HepG2 (cell line): ENCODE measurements around the gene ARHGAP9. TPM values are rescaled to one million over a fixed set of nuclear protein-coding genes. Genes with fewer than 3 reads are reported as not detected.

Experiments
- ATAD3A ChIP-seq: sonication (generic); formaldehyde crosslinking; IDR thresholded peaks from 2 replicates; pipeline ENCODE4 v1.4.0; 2020; ENCODE audit warnings: missing genetic modification reagents
- EED ChIP-seq: sonication (generic); formaldehyde crosslinking; IDR thresholded peaks from 2 replicates; pipeline ENCODE4 v1.5.0; 2020; ENCODE audit warnings: mild to moderate bottlenecking, missing genetic modification reagents
- FOXP1 ChIP-seq, 2 experiments: fragments of 450-650 bp in 1 of 2; IDR thresholded peaks; 2 replicates each; pipeline ENCODE4 v1.6.1; 2017 to 2018; ENCODE audit warnings: antibody characterized with exemption in 1 of 2
- HNRNPLL ChIP-seq: fragments of 200-400 bp; formaldehyde crosslinking; IDR thresholded peaks from 2 replicates; pipeline ENCODE4 v1.6.1; 2017; ENCODE audit warnings: mild to moderate bottlenecking, low read depth, low read length; ENCODE audit not compliant: poor library complexity, severe bottlenecking
- MAFG ChIP-seq: sonication (generic); formaldehyde crosslinking; IDR thresholded peaks from 2 replicates; pipeline ENCODE4 v1.5.1; 2020; ENCODE audit warnings: mild to moderate bottlenecking, missing genetic modification reagents
- MED1 ChIP-seq: sonication (generic); formaldehyde crosslinking; IDR thresholded peaks from 2 replicates; pipeline ENCODE4 v1.4.0; 2020; ENCODE audit warnings: missing genetic modification reagents
- MIXL1 ChIP-seq: IDR thresholded peaks from 2 replicates; pipeline ENCODE4 v1.6.1; 2016
- MTA3 ChIP-seq: sonication (generic); formaldehyde crosslinking; IDR thresholded peaks from 2 replicates; pipeline ENCODE4 v1.4.0; 2020; ENCODE audit warnings: missing genetic modification reagents
- MTF2 ChIP-seq: sonication (generic); formaldehyde crosslinking; IDR thresholded peaks from 2 replicates; pipeline ENCODE4 v1.5.0; 2020; ENCODE audit warnings: missing genetic modification reagents, borderline replicate concordance
- PCBP2 ChIP-seq: fragments of 200-400 bp; formaldehyde crosslinking; optimal IDR thresholded peaks from 2 replicates; pipeline ENCODE3; 2018; ENCODE audit warnings: low read length, low read depth; ENCODE audit not compliant: poor library complexity, severe bottlenecking
- RAD21 ChIP-seq: fragments of 450-650 bp; formaldehyde crosslinking; IDR thresholded peaks from 2 replicates; pipeline ENCODE4 v1.5.0; 2020; ENCODE audit warnings: mild to moderate bottlenecking
- SP4 ChIP-seq: sonication (generic); formaldehyde crosslinking; IDR thresholded peaks from 2 replicates; pipeline ENCODE4 v1.8.1; 2023; ENCODE audit warnings: mild to moderate bottlenecking, missing genetic modification reagents
- TBL1XR1 ChIP-seq: fragments of 150-350 bp; IDR thresholded peaks from 2 replicates; pipeline ENCODE4 v1.6.1; 2014; ENCODE audit warnings: borderline replicate concordance, low read length; ENCODE audit not compliant: partially characterized antibody
- ZBTB21 ChIP-seq: sonication (generic); formaldehyde crosslinking; IDR thresholded peaks from 2 replicates; pipeline ENCODE4 v1.4.0; 2020; ENCODE audit warnings: missing genetic modification reagents
- ZFP36L2 ChIP-seq: sonication (generic); formaldehyde crosslinking; IDR thresholded peaks from 2 replicates; pipeline ENCODE4 v1.4.0; 2020; ENCODE audit warnings: missing genetic modification reagents
- ZFP62 ChIP-seq: sonication (generic); formaldehyde crosslinking; IDR thresholded peaks from 2 replicates; pipeline ENCODE4 v1.4.0; 2020; ENCODE audit warnings: missing genetic modification reagents
- ZNF121 ChIP-seq: sonication (generic); formaldehyde crosslinking; IDR thresholded peaks from 2 replicates; pipeline ENCODE4 v1.5.0; 2020; ENCODE audit warnings: mild to moderate bottlenecking, missing genetic modification reagents
- ZNF430 ChIP-seq: sonication (generic); formaldehyde crosslinking; IDR thresholded peaks from 2 replicates; pipeline ENCODE4 v1.9.0; 2021; ENCODE audit warnings: mild to moderate bottlenecking, missing genetic modification reagents
- ZNF660 ChIP-seq: sonication (generic); formaldehyde crosslinking; IDR thresholded peaks from 2 replicates; pipeline ENCODE4 v1.5.1; 2020; ENCODE audit warnings: mild to moderate bottlenecking, low read depth, missing genetic modification reagents, borderline replicate concordance
- ZNF709 ChIP-seq: sonication (generic); formaldehyde crosslinking; IDR thresholded peaks from 2 replicates; pipeline ENCODE4 v1.5.0; 2020; ENCODE audit warnings: mild to moderate bottlenecking, missing genetic modification reagents
- ZNF766 ChIP-seq: sonication (generic); formaldehyde crosslinking; IDR thresholded peaks from 2 replicates; pipeline ENCODE4 v1.5.0; 2020; ENCODE audit warnings: missing genetic modification reagents, borderline replicate concordance
- polyA plus RNA-seq, 8 experiments: library from polyadenylated mRNA; depleted of rRNA in 3 of 8; stranded (reverse) in 7 of 8; unstranded in 1 of 8; fragments of >200 nt; fragmentation: Illumina TruSeq in 4 of 8; extraction: Trizol in 4 of 8; gene quantifications; 2 replicates each; pipeline versions ENCODE4 v1.2.1 to v1.2.3, GENCODE V29; 2011 to 2016; ENCODE audit warnings: low read depth in 4 of 8, missing spikeins in 1 of 8, mixed read lengths in 1 of 8; ENCODE audit not compliant: insufficient read depth in 1 of 8
- total RNA-seq, 5 experiments: library from RNA; depleted of rRNA; stranded (reverse); fragments of >200 nt; fragmentation: Illumina TruSeq; extraction: Trizol; gene quantifications; 2 replicates each; pipeline ENCODE4 v1.2.3, GENCODE V29; 2016; ENCODE audit warnings: low read depth in 1 of 5
- TF ChIP-seq, protein P1 (sequence below): sonication (generic); formaldehyde crosslinking; conservative IDR thresholded peaks from 2 replicates; pipeline ENCODE4 v1.4.0; 2020; ENCODE audit warnings: missing genetic modification reagents
- TF ChIP-seq, protein P2 (sequence below): sonication (generic); formaldehyde crosslinking; conservative IDR thresholded peaks from 2 replicates; pipeline ENCODE4 v1.4.0; 2020; ENCODE audit warnings: missing genetic modification reagents
- TF ChIP-seq, protein P3 (sequence below): IDR thresholded peaks from 2 replicates; pipeline ENCODE4 v1.6.1; 2016; ENCODE audit warnings: missing genetic modification reagents, missing compliant biosample characterization
- TF ChIP-seq, protein P4 (sequence below): IDR thresholded peaks from 2 replicates; pipeline ENCODE4 v1.6.1; 2016; ENCODE audit warnings: mild to moderate bottlenecking, missing biosample characterization, missing genetic modification reagents

ARHGAP9 gene
- total and polyA plus RNA-seq, 2 of the 13 experiments (the other 11 are each of a cell fraction or from before 2014, with no cell fraction given), result 0.18 to 1.2 TPM

DNA sequence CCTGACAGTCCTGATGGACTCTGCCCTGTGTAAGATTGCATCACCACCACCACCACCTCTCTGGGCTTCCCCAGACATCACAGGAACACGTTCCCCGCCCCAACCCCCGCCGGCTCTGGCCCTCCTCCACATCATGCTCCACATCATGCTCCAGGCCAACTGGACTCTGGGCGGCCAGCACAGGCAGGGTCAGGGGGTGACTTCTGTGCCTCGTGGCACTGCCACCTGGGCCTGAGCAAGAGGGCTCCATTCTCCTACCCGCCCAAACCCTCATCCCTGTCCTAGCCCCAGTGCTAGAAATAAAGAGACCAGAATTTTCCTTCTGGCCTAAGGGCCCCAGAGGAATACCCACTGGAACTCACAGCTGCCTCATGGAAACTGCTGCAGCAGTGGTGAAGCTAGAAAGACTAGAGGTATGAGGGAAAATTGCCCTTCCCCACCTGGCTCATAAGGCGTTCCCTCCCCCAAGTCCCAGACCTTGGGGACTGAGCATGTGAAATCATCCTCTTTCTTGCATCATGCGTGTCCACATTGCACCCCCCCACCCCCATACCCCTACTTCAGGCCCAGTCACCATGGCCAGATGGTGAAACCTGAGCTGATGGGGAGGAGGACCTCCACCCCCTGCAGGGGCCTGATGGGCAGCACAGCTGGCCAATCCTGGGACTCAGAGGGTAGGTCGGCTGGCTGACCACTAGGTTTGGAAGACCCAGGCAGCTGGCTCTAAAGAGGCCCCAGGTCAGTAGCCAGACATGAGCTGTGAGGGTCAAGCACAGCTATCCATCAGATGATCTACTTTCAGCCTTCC is 24.9 kb downstream of the ARHGAP9 start, which contains the start of gene INHBE (continued):
- TF ChIP-seq ATAD3A (CRISPR knock-in tag) (no peak), FOXP1 (IDR thresholded peaks at IDR 0.05) (no peak), FOXP1 (CRISPR knock-in tag; IDR thresholded peaks at IDR 0.05) (peak; percentile 67), SP4 (CRISPR knock-in tag) (peak; percentile 47), ZBTB21 (CRISPR knock-in tag) (no peak), PCBP2 (no peak), ZNF709 (CRISPR knock-in tag) (peak; percentile 81; the same call in 1 of the 2 replicates), MTA3 (CRISPR knock-in tag) (no peak), ZNF121 (CRISPR knock-in tag) (peak; percentile 29; the same call in 1 of the 2 replicates), HNRNPLL (no peak), MAFG (CRISPR knock-in tag) (no peak), ZFP62 (CRISPR knock-in tag) (no peak), MIXL1 (CRISPR knock-in tag) (peak; percentile 37; the same call in 1 of the 2 replicates), ZNF430 (CRISPR knock-in tag) (peak; percentile 91), ZNF766 (CRISPR knock-in tag) (no peak), EED (CRISPR knock-in tag) (no peak), MED1 (CRISPR knock-in tag) (peak; percentile 91), RAD21 (CRISPR knock-in tag) (0 out of 2 replicates have a peak, but pooled peaks have one; percentile 23), TBL1XR1 (peak; percentile 22), ZNF660 (CRISPR knock-in tag) (no peak), MTF2 (CRISPR knock-in tag) (no peak), ZFP36L2 (CRISPR knock-in tag) (no peak)
- TF ChIP-seq, protein P1, sequence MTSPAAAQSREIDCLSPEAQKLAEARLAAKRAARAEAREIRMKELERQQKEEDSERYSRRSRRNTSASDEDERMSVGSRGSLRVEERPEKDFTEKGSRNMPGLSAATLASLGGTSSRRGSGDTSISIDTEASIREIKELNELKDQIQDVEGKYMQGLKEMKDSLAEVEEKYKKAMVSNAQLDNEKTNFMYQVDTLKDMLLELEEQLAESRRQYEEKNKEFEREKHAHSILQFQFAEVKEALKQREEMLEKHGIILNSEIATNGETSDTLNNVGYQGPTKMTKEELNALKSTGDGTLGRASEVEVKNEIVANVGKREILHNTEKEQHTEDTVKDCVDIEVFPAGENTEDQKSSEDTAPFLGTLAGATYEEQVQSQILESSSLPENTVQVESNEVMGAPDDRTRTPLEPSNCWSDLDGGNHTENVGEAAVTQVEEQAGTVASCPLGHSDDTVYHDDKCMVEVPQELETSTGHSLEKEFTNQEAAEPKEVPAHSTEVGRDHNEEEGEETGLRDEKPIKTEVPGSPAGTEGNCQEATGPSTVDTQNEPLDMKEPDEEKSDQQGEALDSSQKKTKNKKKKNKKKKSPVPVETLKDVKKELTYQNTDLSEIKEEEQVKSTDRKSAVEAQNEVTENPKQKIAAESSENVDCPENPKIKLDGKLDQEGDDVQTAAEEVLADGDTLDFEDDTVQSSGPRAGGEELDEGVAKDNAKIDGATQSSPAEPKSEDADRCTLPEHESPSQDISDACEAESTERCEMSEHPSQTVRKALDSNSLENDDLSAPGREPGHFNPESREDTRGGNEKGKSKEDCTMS (CRISPR knock-in tag), result no peak
- TF ChIP-seq, protein P2, sequence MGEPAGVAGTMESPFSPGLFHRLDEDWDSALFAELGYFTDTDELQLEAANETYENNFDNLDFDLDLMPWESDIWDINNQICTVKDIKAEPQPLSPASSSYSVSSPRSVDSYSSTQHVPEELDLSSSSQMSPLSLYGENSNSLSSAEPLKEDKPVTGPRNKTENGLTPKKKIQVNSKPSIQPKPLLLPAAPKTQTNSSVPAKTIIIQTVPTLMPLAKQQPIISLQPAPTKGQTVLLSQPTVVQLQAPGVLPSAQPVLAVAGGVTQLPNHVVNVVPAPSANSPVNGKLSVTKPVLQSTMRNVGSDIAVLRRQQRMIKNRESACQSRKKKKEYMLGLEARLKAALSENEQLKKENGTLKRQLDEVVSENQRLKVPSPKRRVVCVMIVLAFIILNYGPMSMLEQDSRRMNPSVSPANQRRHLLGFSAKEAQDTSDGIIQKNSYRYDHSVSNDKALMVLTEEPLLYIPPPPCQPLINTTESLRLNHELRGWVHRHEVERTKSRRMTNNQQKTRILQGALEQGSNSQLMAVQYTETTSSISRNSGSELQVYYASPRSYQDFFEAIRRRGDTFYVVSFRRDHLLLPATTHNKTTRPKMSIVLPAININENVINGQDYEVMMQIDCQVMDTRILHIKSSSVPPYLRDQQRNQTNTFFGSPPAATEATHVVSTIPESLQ (CRISPR knock-in tag), result no peak; the same call in 1 of the 2 replicates
- TF ChIP-seq, protein P3, sequence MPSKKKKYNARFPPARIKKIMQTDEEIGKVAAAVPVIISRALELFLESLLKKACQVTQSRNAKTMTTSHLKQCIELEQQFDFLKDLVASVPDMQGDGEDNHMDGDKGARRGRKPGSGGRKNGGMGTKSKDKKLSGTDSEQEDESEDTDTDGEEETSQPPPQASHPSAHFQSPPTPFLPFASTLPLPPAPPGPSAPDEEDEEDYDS (CRISPR knock-in tag), result peak; percentile 58; the same call in 1 of the 2 replicates
- TF ChIP-seq, protein P4, sequence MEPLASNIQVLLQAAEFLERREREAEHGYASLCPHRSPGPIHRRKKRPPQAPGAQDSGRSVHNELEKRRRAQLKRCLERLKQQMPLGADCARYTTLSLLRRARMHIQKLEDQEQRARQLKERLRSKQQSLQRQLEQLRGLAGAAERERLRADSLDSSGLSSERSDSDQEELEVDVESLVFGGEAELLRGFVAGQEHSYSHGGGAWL (CRISPR knock-in tag), result 0 out of 2 replicates have a peak, but pooled peaks have one; percentile 5
